B cell (primary cell): ENCODE measurements around the gene TCIRG1.

ENCODE experiments used
- CTCF ChIP-seq: fragments of 200-600 bp; IDR thresholded peaks from one replicate; pipeline ENCODE4 v1.8.0; 2022; ENCODE audit warnings: antibody characterized with exemption, mild to moderate bottlenecking
- EZH2 ChIP-seq: IDR thresholded peaks from 2 replicates; pipeline ENCODE4 v1.6.1; 2012; ENCODE audit warnings: borderline replicate concordance, low read depth, mild to moderate bottlenecking, moderate library complexity, low read length; ENCODE audit not compliant: insufficient read depth, poor library complexity, severe bottlenecking

- no peak for TF ChIP-seq CTCF
- no peak for TF ChIP-seq EZH2
Observed at GRCh38 chr11:68081691-68082090, 42.9 kb downstream of the TCIRG1 start.
